GM19397 (cell line): ENCODE data around the gene QSOX1.

Experiments
- ATAC-seq: cut with Tn5 transposase; IDR thresholded peaks from one replicate; pipeline ENCODE4 v1.9.1; 2021; ENCODE audit warnings: mild to moderate bottlenecking, moderate library complexity; ENCODE audit not compliant: unreplicated experiment

Gene QSOX1

DNA sequence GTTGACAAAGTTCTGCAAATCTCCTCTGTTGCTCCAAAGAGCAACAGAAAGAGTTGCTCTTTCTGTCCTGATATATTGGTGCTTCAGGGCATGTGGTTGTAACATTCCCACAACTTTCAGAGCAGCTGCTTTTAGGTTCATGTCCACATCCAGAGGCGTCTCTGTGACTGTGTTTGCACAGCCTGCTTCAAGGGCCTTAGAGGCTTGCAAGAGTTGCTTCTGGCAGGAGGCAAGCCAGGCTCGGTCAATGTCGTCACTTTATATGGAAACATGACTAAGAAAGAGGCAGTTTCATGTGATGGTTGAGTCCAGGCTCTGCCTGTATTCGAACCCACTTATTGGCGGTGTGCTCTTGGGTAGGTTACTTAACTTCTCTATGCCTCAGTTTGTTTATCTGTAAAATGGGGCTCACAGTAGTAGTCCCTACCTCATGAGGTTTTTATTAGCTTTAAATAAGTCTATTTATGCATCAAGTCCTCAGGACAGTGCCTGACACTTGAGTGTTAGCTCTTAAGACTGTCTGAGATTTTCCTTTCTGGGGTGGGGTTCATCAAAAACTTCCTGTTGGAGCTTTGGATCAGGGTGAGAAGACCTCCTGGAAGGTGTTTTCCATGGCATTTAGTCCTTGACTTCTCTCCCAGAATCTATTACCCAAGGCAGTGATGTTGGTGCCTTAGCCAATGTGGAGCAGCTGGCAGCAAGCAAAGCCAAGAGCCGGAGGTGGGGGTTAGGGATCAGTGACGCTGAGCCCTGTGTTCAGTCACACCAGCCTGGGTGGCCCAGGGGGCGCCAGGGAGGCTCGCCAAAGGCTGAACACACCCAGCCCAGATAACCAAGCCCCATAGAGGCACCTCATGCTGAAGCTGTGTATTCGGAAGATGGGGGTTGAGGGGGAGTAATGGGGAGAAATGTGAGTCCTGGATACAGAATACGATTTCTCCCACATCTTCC is 94.3 kb downstream of the QSOX1 start:
- ATAC-seq = no peak

DNA sequence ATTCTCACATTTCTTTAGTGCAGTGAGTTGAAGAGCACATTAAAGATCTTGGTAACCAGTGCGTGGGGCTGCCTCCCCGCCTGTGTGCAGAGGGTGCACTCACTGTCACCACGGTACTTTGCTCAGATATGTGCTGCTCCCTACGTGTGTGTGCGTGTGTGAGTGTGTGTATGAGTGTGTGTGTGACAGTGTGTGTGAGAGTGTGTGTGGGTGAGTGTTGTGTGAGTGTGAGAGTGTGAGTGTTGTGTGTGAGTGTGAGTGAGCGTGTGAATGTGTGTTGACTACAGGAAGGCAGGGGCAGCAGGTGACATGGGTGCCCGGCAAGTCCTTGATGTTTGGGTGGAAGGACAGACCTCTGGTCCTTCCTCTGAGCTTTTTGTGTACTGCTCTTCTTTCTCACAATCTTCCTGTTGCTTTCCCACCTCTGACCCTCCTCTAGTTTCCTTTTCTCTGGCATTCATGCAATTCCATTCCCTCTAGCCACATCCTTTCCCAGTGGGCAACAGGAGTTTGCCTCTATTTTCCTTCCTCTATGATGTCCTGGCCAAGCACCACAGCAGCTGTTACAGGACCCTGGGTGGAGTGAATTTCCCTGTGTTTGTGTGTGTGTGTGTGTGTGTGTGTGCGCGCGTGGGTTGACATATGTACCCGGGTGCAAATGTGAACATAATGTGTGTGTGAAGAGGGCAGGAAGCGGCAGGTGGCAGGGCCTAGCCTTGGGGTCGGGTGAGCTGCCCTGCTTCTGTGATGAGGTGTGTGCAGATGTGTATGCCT is 95.2 kb downstream of the QSOX1 start:
- no peak for ATAC-seq

DNA sequence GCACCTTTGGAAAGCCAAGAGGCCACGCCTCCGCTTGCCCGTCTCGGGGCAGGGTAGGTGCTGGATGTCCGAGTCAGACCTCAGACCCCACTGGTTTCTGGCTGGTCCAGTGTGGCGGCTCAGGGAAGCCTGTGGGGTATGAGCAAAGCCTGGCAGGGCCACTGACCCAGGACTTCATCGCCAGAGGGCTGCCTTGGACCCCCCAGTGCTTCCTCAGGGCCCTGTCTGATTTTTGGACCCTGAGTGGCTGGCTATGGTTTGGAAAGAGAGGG is 95.8 kb downstream of the QSOX1 start:
- ATAC-seq = no peak

DNA sequence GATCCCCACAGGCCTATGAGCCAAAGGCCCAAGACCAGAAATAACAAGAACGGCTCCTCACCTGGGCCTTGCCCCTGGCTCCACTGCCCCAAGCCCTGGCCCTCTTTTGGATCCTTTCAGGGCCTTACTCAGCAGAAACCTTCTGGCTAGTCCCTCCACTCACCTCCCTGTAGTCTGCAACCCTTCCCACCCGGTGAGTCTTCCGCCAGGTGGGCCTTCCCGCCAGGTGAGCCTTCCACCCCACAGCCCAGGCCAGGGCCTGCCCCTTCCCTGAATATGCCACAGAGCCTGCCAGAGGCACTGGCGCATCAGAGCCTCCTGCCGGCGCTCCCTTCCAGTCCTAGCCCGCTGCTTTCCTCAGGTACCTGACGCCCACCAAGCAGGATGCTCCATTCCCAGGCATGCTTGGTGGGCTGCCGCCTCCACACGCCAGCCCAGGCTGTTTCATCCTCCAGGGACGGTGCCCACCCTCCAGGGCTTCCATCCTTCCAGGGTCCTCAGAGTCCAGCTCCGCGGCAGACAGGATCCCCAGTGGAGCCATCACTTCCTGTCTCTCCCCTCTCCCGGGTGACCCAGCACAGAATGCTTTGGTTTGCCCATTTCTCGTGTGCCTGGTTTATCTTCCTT is 96.3 kb downstream of the QSOX1 start:
- no peak for ATAC-seq

DNA sequence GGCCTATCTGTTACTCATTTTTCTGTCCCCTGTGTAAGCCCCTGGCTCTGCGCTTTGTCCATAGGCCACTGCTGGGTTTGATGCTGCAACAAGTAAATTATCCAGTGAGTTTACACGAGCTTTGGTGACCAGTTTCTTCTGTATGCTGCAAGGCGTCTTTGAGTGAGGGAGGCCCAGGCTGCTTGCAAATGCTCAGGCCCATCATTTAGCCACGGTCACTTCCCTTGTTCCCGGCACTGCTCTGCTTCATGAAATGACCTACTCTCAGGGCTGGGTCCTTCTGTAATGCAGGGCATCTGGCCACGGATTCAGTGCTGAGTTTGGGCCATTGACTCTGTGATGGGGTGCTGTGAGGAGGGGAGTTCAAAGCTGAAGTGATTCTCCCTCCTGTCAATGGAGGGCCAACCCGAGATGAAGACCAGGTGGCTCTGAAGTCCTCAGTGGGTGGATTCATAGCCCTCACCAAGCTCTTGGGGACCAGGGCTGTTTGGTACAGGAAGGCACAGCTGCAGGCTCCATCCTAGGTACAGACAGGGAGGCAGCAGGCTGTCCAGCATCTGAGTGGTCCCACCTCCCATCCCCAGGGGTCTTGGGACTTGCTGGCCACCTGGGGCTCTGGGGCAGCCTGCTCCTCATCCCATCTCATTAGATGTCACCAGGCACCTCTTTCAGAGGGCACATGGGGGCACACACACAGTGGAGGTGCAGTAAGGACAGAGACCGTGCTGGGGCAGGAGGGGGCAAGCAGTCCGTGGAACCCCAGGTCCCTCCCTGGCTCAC is 97.0 kb downstream of the QSOX1 start:
- no peak for ATAC-seq

DNA sequence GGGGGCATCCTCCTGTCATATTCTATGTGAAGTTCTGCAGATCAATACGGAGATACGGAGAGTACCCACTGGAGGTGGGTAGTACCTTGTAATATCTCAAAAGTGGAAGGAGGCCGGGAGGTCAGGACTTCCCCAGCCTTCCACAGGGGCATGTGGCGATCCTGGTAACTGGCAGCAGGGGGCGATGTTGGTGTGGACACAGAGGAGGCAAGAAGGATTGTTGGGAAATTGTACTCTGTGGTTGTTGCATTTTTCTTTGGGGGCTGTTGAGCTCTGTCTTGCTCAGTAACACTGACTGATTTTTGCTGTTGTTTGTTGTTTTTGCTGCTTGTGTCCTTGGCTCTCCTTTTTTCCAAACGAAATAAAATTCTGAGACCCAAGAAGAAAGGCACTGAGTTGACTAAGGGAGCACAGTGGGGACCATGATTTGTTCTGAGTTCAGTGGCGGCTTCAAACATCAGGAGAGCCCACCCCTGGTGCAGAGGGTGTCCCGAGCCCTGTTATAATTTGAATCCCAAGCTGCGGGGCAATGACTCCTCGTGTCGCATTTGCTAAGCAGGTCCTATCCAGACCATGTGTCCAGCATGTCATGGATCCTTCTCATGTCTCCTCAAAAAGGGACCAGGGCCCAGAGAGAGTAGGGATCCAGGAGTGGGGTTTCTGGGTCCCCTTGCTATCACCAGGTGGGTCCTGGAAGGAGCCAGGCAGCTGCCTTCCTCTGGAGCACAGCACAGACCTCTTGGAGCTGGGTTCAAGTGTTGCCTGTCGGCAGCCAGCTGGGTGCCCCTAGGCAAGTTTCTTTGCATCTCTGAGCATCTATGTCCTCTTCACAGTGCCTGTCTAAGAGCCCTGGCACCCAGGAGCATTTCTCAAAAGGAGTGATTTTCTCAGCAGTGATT is 98.2 kb downstream of the QSOX1 start:
- peak; percentile 55 for ATAC-seq
